WI38 (cell line): ENCODE results near the gene INHA.

Source experiments
- H3K4me3 ChIP-seq: 2 replicates; pipeline ENCODE4 v1.5.1; 2011; ENCODE audit warnings: low read depth, mild to moderate bottlenecking, control low read depth, low read length
- TF ChIP-seq, protein P1 (sequence below): IDR thresholded peaks from 2 replicates; pipeline ENCODE4 v1.5.1; 2012; ENCODE audit warnings: low read depth, mild to moderate bottlenecking, control low read depth, low read length

The INHA gene

GRCh38 chr2:219622472-219622871 lies 50.4 kb downstream of the INHA start:
- TF ChIP-seq, protein P1, sequence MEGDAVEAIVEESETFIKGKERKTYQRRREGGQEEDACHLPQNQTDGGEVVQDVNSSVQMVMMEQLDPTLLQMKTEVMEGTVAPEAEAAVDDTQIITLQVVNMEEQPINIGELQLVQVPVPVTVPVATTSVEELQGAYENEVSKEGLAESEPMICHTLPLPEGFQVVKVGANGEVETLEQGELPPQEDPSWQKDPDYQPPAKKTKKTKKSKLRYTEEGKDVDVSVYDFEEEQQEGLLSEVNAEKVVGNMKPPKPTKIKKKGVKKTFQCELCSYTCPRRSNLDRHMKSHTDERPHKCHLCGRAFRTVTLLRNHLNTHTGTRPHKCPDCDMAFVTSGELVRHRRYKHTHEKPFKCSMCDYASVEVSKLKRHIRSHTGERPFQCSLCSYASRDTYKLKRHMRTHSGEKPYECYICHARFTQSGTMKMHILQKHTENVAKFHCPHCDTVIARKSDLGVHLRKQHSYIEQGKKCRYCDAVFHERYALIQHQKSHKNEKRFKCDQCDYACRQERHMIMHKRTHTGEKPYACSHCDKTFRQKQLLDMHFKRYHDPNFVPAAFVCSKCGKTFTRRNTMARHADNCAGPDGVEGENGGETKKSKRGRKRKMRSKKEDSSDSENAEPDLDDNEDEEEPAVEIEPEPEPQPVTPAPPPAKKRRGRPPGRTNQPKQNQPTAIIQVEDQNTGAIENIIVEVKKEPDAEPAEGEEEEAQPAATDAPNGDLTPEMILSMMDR: no peak
- no peak overlapping the region for H3K4me3 ChIP-seq

DNA sequence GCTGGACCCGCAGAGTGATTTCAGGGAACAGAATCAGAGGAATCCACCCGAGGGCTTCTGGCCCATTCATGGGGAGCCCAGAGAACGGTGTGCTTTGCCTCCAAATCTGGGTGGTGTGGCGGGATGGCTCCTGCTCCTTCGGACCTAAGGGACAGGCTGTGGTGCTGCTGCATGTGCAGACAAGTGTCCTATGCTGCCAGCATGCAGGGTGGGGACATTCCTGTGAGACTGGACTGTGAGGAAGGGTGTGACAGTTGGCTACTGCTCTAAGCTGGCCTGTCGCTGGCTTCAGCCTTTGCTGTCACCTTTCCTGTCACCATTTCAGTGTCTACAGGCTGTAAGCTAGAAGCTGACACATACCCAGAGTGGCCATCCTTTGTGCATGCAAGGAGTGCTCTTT lies 52.5 kb downstream of the INHA start:
- no peak overlapping the region for H3K4me3 ChIP-seq
- TF ChIP-seq, protein P1: no peak

DNA sequence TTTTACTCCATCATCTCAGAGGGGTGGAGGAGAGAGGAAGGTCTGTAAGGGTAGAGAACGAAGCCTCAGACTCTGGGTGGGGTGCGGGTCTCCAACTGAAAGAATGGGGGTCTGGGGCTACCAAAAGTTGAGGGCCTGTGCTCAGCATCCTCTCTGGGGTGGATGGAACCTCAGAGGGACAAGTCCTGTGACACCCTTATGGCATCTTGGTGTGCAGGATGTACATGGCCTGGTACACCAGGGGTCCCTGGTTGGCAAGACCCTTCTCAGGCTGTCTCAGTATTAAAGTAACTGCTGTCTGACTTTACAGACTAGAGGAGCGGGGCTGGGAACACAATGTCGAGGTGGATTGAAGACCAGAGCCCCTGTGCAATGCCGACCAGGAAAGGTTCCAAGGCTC lies 53.1 kb downstream of the INHA start:
- TF ChIP-seq, protein P1: no peak
- no peak overlapping the region for H3K4me3 ChIP-seq
